Stimulated activated CD4-positive, alpha-beta T cell treated with anti-CD3 and anti-CD28 coated beads, Interleukin-4, amount 100 ng/mL, for 24 hours (primary cell): ENCODE data around the gene MYB.

Source experiments
- DNase-seq: peaks from one replicate; pipeline ENCODE4 v3.0.0-alpha.2; 2020

MYB gene

GRCh38 chr6:135254471-135254870 lies 73.4 kb downstream of the MYB start:
- DNase-seq, result no peak

GRCh38 chr6:135256866-135257265 lies 75.8 kb downstream of the MYB start:
- DNase-seq, result no peak

DNA sequence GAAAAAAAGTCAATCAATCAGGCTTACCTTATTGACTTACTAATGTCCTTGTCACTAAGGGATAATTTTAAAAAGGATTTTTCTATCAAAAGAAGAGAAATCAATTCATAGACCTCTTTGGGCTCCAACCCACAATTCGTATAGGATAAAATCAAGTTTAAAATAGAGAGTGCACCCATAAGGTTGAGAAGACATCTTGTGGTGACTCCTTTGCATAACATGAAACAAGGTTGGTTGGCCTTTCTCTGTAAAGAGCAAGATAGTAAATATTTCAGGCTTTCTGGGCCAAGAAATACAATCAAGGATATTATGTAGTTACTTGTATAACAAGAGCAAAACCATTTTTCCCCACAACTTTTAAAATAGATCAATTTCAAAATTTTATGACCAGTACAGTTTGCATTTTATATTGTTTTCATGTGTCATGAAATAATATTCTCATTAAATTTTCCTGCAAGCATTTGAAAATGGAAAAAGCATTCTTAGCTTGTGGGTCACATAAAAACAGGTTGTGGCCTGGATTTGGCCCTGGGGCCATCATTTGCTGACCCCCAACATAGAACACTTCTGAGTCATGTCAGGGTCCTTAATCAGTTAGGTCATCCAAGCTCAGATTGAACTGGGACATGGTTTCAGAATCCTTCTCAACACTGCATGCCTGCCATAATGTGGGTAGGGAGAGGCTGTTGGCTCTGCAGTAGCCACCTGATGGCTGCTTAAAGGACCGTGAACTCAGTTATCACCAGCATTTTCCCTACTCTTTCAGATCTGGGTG lies 76.7 kb downstream of the MYB start:
- DNase-seq, result no peak

DNA sequence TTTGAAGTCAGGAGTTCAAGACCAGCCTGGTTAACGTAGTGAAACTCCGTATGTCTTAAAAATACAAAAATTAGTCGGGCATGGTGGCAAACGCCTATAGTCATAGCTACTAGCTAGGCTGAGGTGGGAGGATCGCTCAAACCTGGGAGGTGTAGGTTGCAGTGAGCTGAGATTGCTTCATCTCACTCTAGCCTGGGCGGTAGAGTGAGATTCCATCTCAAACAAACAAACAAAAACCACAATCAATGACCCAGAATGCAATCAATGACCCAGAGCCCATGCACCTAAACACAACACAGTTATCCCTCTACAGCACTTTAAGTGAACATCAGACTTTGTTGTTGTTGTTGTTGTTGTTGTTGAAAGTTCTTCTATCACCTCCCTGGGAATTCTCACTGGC lies 77.9 kb downstream of the MYB start:
- no peak for DNase-seq

- no peak for DNase-seq
Observed at GRCh38 chr6:135260612-135261011, 79.5 kb downstream of the MYB start.

DNA sequence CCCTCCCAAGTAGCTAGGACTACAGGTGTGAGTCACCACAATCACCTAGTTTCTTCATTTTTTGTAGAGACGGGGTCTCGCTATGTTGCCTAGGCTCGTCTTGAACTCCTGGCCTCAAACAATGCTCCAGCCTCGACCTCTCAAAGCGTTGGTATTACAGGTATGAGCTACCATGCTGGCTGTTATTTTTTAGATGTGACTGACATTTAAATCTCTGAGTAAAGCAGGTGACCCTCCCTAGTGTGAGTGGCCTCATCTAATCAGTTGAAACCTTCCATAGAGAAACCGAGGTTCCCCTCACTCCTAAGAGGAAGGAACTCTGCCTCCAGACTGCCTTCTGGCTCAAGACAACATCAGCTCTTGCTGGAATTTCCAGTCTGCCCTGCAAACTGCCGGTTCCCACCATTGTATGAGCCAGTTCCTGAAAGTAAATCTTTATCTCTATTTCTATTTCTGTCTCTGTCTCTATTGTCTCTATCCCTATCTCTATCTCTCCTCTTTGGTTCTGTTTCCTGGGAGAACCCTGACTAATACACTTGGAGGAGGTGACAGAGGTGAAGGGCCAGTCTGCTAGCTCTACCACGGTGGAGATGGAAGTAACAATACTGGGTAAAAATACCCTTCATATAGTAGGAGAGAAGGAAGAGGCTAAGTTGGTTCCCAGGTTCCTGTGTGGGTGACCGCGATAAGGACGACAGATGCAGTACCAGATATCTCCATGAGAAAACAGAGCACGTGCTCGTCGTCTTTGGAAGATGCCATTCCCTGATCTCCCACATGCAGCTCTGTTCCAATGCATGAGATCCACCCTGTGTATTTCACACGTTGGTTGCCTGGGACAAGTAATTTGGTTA lies 81.0 kb downstream of the MYB start:
- DNase-seq, result no peak

DNA sequence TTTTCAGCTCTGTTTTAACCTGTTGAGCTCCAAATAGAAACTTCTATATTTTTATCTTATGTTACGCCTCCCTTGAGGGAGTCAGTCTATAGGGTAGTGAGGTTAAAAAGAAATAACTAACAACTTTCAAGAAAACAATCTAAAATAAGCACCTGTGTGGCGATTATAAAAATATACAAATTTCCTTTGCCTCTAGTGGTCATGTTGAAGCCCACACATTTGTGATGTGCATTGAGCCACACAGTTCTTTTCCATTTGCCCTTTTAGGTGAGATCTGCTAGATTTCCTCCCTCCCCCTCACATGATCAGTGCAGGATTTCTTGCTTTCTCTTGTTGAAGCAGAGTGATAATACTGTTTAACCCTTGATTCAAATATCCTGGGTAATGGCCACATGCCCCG lies 84.2 kb downstream of the MYB start:
- DNase-seq, result no peak

- DNase-seq, result no peak
Observed at GRCh38 chr6:135266675-135267074, 85.6 kb downstream of the MYB start.

DNA sequence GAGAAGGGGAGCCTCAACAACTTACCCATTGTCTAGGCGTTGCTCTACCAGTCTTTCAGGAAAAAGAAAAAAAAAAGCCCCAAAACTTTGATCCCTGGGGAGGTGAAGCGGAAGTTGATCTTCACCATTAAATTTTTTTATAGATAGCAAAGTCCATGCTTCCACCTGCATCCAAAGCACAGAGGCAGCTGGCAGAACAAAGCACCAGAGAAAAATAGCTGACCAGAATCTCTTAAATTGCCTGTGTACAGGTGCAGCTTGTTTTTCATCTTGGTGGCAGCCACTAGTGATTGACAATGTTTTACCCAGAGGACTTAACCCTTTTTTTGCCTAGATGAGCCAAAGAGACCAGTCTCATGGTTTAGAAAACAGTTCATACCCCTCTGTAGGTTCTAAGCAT lies 86.0 kb downstream of the MYB start:
- DNase-seq, result no peak

- DNase-seq, result no peak
Observed at GRCh38 chr6:135268263-135268662, 87.2 kb downstream of the MYB start.

DNA sequence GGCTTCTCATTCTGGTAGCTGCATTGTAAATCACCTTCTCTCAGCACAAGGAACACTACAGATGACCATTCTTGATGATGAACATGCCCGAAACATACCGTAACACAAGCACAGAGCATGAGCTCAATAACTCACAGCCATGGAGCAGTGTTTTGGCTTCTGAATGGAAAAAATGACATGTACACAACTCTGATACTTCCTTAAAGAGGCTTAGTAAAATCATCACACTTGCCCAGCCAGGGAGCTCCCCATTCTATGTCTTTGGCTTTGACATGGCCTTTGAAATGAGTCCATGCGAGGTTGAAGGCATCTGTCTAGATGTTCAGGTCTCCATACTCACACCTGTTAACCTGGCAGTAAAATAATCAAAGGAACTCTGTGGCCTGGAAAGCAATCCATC lies 87.6 kb downstream of the MYB start:
- no peak for DNase-seq
